Activated T-helper 2 cell treated with anti-CD3 and anti-CD28 coated beads, Interferon-gamma antibody, Interleukin-2, Interleukin-4, amounts not matched to agents 10 μg/mL and 5 μg/mL and 100 μg/mL, durations not matched to agents 14 hours and 24 hours and 36 hours (primary cell): ENCODE data around the gene SUPT6H. TPM values are rescaled to one million over a fixed set of nuclear protein-coding genes. Genes with fewer than 3 reads are reported as not detected.

ENCODE experiments used
- DNase-seq: peaks from one replicate; pipeline ENCODE4 v3.0.0; 2021; ENCODE audit warnings: low spot score
- H3K27ac Mint-ChIP-seq: one replicate; pipeline ENCODE4 v1.8.0; 2021; ENCODE audit warnings: mixed read lengths
- H3K27me3 Mint-ChIP-seq: one replicate; pipeline ENCODE4 v1.8.0; 2021; ENCODE audit warnings: low read depth, mixed read lengths
- H3K36me3 Mint-ChIP-seq: one replicate; pipeline ENCODE4 v1.8.0; 2021; ENCODE audit warnings: low read depth, mixed read lengths
- H3K4me1 Mint-ChIP-seq: one replicate; pipeline ENCODE4 v1.8.0; 2021; ENCODE audit warnings: low read depth, mixed read lengths
- H3K4me3 Mint-ChIP-seq: one replicate; pipeline ENCODE4 v1.8.0; 2021; ENCODE audit warnings: low read depth, mild to moderate bottlenecking, moderate library complexity, mixed read lengths
- H3K9me3 Mint-ChIP-seq: one replicate; pipeline ENCODE4 v1.8.0; 2021; ENCODE audit warnings: mixed read lengths
- intact Hi-C: fragments of 100-400 bp; cut with micrococcal nuclease; formaldehyde crosslinking; loops from one replicate; pipeline ENCODE4 v1.15.1; 2023
- total RNA-seq: library from RNA; stranded (reverse); gene quantifications from 2 replicates; pipeline ENCODE4 v1.2.3, GENCODE V29; 2022

Gene SUPT6H
- total RNA-seq, 1 donor from 2014 or later: 97.5 TPM

DNA sequence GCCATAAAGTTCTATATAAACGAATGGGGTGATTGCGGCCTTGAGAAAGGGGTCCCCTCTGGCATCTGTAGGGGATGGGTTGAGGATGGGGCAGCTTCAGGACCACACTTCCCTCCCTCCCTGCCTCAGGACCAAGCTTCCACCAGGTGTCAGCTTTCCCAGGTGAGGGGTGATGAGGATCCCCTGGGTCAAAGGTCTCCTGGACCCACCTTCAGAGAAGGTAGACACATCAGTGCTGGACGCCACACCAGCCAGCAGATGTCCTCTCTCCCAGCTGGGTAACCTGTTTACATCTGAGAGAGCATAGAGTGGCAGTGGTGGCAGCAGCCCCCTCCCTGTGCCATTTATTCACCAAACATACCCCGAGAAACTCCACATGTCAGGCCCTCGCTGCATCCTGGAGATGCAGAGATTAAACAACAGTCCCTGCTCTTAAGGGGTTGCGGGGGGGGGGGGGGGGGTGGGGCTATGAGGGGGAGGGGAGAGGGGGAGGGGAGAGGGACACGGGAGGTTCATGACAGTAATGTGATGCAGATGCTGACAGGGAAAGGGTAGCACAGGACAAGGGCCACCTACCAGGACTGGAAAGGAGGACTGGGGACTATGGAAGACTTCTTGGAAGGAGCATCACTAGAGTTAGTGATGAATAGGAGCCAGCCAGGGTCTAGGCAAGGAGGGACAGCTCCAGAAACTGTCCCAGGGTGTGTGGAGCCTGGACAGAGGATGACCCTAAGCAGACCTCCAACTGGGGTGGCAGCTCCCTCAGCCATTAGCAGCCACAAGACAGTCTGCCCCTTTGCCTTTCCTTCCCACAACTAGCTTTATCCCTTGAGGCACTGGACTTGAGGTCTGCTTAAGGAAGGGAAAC lies 44.7 kb downstream of the SUPT6H start:
- no peaks in the 10 kb centered on the region for H3K27me3 Mint-ChIP-seq
- H3K4me3 Mint-ChIP-seq: no peak overlapping the region
- DNase-seq: no peak
- H3K36me3 Mint-ChIP-seq: peaks cover 27% of the 10 kb centered on the region
- peaks cover 2% of the 10 kb centered on the region for H3K4me1 Mint-ChIP-seq
- H3K27ac Mint-ChIP-seq: no peak overlapping the region
- no peaks in the 10 kb centered on the region for H3K9me3 Mint-ChIP-seq
- intact Hi-C loops: no loop called here

DNA sequence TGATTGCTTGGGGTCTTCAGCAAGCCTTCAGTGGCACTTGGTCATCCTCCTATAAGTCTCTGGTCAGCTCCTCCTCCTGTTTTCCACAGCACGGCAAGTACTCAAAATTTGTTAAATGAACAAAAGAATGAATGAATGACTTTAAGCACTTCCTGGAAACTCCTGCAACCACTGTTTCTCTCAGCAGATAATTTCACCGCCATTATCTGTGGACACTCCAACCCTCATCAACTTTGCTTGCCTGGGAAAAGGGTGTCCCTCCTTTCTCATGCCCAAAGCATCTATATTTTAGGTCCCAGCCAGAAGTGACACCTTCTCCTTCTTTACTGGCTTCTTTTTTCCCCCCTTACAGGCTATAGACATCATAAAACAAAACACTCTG lies 45.3 kb downstream of the SUPT6H start:
- H3K27me3 Mint-ChIP-seq: no peaks in the 10 kb centered on the region
- peak overlapping the region; percentile 17 for H3K27ac Mint-ChIP-seq
- H3K36me3 Mint-ChIP-seq: peaks cover 23% of the 10 kb centered on the region
- H3K4me1 Mint-ChIP-seq: peaks cover 4% of the 10 kb centered on the region
- intact Hi-C loops: no loop called here
- no peak overlapping the region for H3K4me3 Mint-ChIP-seq
- H3K9me3 Mint-ChIP-seq: no peaks in the 10 kb centered on the region
- no peak for DNase-seq

DNA sequence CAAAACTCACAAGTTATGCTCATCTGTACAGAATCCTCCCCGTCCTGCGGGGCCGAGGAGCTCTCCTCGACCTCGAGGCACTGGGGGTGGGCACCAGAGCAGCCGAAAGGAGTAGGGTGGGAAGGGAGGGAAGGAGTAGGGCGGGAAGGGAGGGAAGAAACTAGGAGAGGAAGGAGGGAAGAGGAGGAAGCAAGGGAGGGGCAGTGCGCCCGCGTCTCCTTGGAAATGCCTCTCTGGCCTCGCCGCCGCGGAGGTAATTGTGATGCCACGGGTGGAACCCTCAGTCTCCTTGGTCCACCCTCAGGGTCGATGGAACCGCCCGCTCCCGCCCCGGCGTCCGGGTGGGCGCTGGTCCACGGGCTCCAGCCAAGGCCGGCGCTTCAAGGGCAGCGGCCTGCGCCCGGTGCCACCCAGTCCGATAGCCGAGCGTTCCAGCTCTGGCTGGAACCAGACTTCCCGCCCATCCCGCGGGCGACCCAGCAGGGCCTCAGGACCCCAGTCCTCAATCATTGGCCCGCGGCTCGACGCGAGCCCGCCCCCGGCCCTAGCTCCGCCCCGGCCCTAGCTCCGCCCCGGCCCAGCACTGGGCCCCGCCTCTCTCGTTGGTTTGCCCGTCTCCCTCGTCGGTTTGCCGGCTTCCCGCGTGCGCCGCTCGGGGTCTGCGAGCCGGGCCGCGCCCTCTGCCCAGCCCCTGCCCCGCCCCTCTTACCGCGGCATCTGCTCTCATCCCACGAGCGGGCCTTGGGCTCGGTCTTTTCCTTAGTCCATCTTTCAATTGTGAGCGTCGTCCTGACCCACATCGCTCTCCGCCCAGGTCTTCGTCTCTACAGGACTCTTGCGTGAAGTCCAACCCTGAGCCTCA lies 49.1 kb downstream of the SUPT6H start:
- intact Hi-C loops: loop anchor here (5.0 kb wide), 1 partner anchor 49 kb away; the partner anchor contains the start of genes SDF2 and SUPT6H
- Mint-ChIP-seq H3K36me3 (peaks cover 2% of the 10 kb centered on the region), H3K4me1 (peaks cover 7% of the 10 kb centered on the region), H3K4me3 (peak overlapping the region; percentile 88), H3K27ac (peak overlapping the region; percentile 96), H3K27me3 (peaks cover 4% of the 10 kb centered on the region), H3K9me3 (no peaks in the 10 kb centered on the region)
- DNase-seq: peak; percentile 92

- no peak for DNase-seq
- intact Hi-C loops: loop anchor here (5.0 kb wide), 1 partner anchor 49 kb away; the partner anchor contains the start of genes SDF2 and SUPT6H
- H3K36me3 Mint-ChIP-seq: no peaks in the 10 kb centered on the region
- H3K27me3 Mint-ChIP-seq: peaks cover 6% of the 10 kb centered on the region
- no peaks in the 10 kb centered on the region for H3K9me3 Mint-ChIP-seq
- H3K4me3 Mint-ChIP-seq: peak within 1 kb of the TSS; percentile 88
- peak within 1 kb of the TSS; percentile 96 for H3K27ac Mint-ChIP-seq
- peaks cover 7% of the 10 kb centered on the region for H3K4me1 Mint-ChIP-seq
These were observed 49.7 kb downstream of the SUPT6H start, which contains the start of gene PROCA1 for GRCh38 chr17:28711723-28712031. Gene PROCA1, minus strand, starts transcription at chr17:28711888. Its CDS starts 228 bp downstream, at chr17:28711660.

- H3K27ac Mint-ChIP-seq: peak overlapping the region; percentile 96
- H3K4me1 Mint-ChIP-seq: peaks cover 7% of the 10 kb centered on the region
- no peaks in the 10 kb centered on the region for H3K9me3 Mint-ChIP-seq
- peak; percentile 66 for DNase-seq
- H3K36me3 Mint-ChIP-seq: no peaks in the 10 kb centered on the region
- peaks cover 6% of the 10 kb centered on the region for H3K27me3 Mint-ChIP-seq
- peak overlapping the region; percentile 88 for H3K4me3 Mint-ChIP-seq
- intact Hi-C loops: loop anchor here (5.0 kb wide), 1 partner anchor 50 kb away; the partner anchor contains the start of genes SDF2 and SUPT6H
These were observed 50.2 kb downstream of the SUPT6H start for GRCh38 chr17:28712032-28712704.

DNA sequence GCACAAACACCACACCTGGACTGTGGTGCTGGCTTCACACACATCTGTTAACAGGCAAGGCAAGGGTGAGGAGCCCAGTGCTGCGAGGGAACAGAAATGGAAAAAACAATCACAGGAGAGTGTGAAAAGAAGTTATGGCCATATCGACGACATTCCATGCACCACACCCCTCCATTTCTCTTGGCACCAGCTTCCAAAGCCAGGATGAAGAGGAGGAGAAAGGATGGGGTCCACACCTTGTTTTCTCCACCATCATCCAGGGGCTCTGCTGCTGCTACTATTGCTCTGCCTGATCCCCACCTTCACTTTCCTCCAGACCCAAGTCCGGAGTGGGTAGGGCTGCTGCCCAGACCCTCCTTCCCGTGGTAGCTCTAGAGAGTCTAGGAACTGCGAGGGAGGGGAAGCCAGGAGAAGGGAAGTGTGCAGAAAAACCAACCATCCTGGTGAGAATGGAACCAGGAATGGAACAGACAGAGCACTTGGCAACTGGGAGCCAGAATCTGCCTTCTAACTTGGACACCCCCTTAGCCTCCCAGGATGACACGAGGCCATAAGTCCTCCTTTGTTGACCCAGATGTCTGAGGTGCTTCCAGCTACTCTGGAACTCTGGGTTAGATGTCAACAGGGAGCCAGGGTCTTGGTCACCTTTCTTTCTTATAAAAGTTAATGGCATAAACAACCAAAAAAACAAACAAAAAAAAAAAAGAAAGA lies 50.9 kb downstream of the SUPT6H start:
- H3K9me3 Mint-ChIP-seq: no peaks in the 10 kb centered on the region
- no peaks in the 10 kb centered on the region for H3K36me3 Mint-ChIP-seq
- H3K4me1 Mint-ChIP-seq: peaks cover 7% of the 10 kb centered on the region
- no peak for DNase-seq
- H3K27ac Mint-ChIP-seq: peak overlapping the region; percentile 96
- peaks cover 6% of the 10 kb centered on the region for H3K27me3 Mint-ChIP-seq
- peak overlapping the region; percentile 88 for H3K4me3 Mint-ChIP-seq
- intact Hi-C loops: loop anchor here (5.0 kb wide), 1 partner anchor 51 kb away; the partner anchor contains the start of genes SDF2 and SUPT6H

GRCh38 chr17:28714281-28714680 lies 52.3 kb downstream of the SUPT6H start:
- H3K27ac Mint-ChIP-seq: no peak overlapping the region
- H3K4me3 Mint-ChIP-seq: no peak overlapping the region
- no peaks in the 10 kb centered on the region for H3K9me3 Mint-ChIP-seq
- intact Hi-C loops: loop anchor here (5.0 kb wide), 1 partner anchor 52 kb away; the partner anchor contains the start of genes SDF2 and SUPT6H
- H3K27me3 Mint-ChIP-seq: peaks cover 14% of the 10 kb centered on the region
- DNase-seq: no peak
- no peaks in the 10 kb centered on the region for H3K36me3 Mint-ChIP-seq
- peaks cover 17% of the 10 kb centered on the region for H3K4me1 Mint-ChIP-seq

GRCh38 chr17:28715217-28715616 lies 53.2 kb downstream of the SUPT6H start:
- no peak overlapping the region for H3K4me3 Mint-ChIP-seq
- peaks cover 15% of the 10 kb centered on the region for H3K27me3 Mint-ChIP-seq
- intact Hi-C loops: loop anchor here (5.0 kb wide), 1 partner anchor 37 kb away; no protein-coding TSS in a partner anchor

DNA sequence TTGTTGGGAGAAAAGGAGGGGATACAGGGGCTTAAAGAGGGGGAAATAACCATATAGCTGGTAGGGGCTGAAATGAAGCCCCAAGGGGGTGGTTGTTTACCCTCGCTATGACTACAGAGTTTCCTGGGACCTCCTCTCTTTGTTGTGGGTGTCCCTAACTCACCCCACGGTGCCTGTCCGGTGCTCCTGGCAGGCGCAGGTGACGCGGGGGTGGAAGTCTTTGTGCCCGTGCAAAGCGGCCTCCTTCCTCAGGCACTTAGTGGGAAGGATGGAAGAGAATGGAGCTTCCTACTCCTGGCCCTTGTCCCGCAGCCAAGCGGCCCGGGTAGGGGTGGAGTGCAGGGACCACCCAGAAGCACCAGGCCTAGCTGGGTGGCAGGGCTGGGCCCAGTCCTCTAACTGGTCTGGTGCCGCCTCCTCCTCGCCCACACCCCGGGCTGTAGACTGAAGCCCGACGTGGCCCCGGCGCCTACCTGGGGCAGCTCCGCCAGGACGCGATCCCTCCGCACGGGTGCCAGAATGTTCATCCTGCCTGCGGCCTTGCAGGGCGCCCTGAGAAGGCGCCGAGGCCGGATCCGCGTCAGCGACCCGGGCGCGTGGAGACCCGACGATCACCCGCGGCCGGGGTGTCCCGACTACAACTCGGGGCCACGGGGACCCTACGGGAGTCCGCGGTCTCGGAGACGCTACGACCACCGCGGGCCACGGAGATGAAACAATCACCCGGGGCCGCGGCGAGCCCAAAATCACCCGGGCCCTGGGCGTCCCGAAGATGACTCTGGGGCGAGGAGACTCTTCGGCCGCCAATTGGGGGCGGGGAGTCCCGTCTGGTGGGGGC lies 55.0 kb downstream of the SUPT6H start:
- H3K4me1 Mint-ChIP-seq: peaks cover 26% of the 10 kb centered on the region
- no peak overlapping the region for H3K27ac Mint-ChIP-seq
- peaks cover 15% of the 10 kb centered on the region for H3K27me3 Mint-ChIP-seq
- H3K36me3 Mint-ChIP-seq: peaks cover 23% of the 10 kb centered on the region
- no peak for DNase-seq
- H3K9me3 Mint-ChIP-seq: no peaks in the 10 kb centered on the region
- peak overlapping the region; percentile 52 for H3K4me3 Mint-ChIP-seq
- intact Hi-C loops: loop anchor here (5.0 kb wide), 1 partner anchor 35 kb away; no protein-coding TSS in a partner anchor

More at GRCh38 chr17:28715217-28715616, 53.2 kb downstream of the SUPT6H start:
- peaks cover 6% of the 10 kb centered on the region for H3K36me3 Mint-ChIP-seq
- H3K27ac Mint-ChIP-seq: no peak overlapping the region
- DNase-seq: no peak
- peaks cover 19% of the 10 kb centered on the region for H3K4me1 Mint-ChIP-seq
- H3K9me3 Mint-ChIP-seq: no peaks in the 10 kb centered on the region

- no peak for DNase-seq
- H3K27me3 Mint-ChIP-seq: peaks cover 15% of the 10 kb centered on the region
- H3K9me3 Mint-ChIP-seq: no peaks in the 10 kb centered on the region
- H3K36me3 Mint-ChIP-seq: peaks cover 31% of the 10 kb centered on the region
- peak within 1 kb of the TSS; percentile 84 for H3K27ac Mint-ChIP-seq
- H3K4me1 Mint-ChIP-seq: peaks cover 28% of the 10 kb centered on the region
- peak within 1 kb of the TSS; percentile 83 for H3K4me3 Mint-ChIP-seq
- intact Hi-C loops: loop anchor here (2.0 to 5.0 kb wide), 2 partner anchors 35 to 73 kb away; partner anchors contain the start of gene BLTP2
These were observed 55.8 kb downstream of the SUPT6H start, which contains the start of gene RAB34 for GRCh38 chr17:28717578-28718332. Gene RAB34, minus strand, starts transcription at chr17:28717868. Its CDS starts 602 bp downstream, at chr17:28717266.
